HAP-1 (cell line): Measurements from ENCODE around the gene SLIT3.
A peak's percentile ranks its signal among the peaks of the same experiment; 100 is the strongest.

Experiments used
- DNase-seq, 2 experiments: peaks; one replicate each; pipeline ENCODE4 v3.0.0-alpha.2; 2016 to 2020; ENCODE audit warnings: low spot score in 2 of 2
- H3K27me3 ChIP-seq: fragments of 250-450 bp; sonication (Bioruptor Pico); 2 replicates; pipeline ENCODE4 v1.5.1; 2020; ENCODE audit warnings: low read depth, mild to moderate bottlenecking, moderate library complexity
- H3K36me3 ChIP-seq: fragments of 250-450 bp; sonication (Bioruptor Pico); replicated peaks from 2 replicates; pipeline ENCODE4 v1.5.1; 2020; ENCODE audit warnings: mild to moderate bottlenecking
- H3K4me1 ChIP-seq: fragments of 250-450 bp; sonication (Bioruptor Pico); 2 replicates; pipeline ENCODE4 v1.5.1; 2020; ENCODE audit warnings: mild to moderate bottlenecking
- H3K4me3 ChIP-seq: fragments of 250-450 bp; sonication (Bioruptor Pico); 2 replicates; pipeline ENCODE4 v1.5.1; 2020; ENCODE audit warnings: mild to moderate bottlenecking, moderate library complexity
- H3K9me3 ChIP-seq: fragments of 250-450 bp; sonication (Bioruptor Pico); 2 replicates; pipeline ENCODE4 v1.5.1; 2020; ENCODE audit warnings: mild to moderate bottlenecking, moderate library complexity
- in situ Hi-C: fragments of 300-500 bp; cut with MboI; formaldehyde crosslinking; loops from 3 replicates; pipeline ENCODE4 v1.14.3; 2020; ENCODE audit warnings: low sequenced_read_pairs, inconsistent platforms, mixed read lengths

Gene SLIT3

GRCh38 chr5:169273451-169273850 lies 27.5 kb downstream of the SLIT3 start:
- no peak for DNase-seq
- no peaks in the 10 kb centered on the region for H3K36me3 ChIP-seq
- no peaks in the 10 kb centered on the region for H3K9me3 ChIP-seq
- H3K4me3 ChIP-seq = no peak overlapping the region
- in situ Hi-C loops = no loop called here
- H3K4me1 ChIP-seq = no peaks in the 10 kb centered on the region
- no peaks in the 10 kb centered on the region for H3K27me3 ChIP-seq

GRCh38 chr5:169272731-169273427 lies 28.1 kb downstream of the SLIT3 start:
- Histone ChIP-seq H3K27me3 (no peaks in the 10 kb centered on the region), H3K9me3 (no peaks in the 10 kb centered on the region), H3K4me3 (no peak overlapping the region), H3K4me1 (no peaks in the 10 kb centered on the region), H3K36me3 (no peaks in the 10 kb centered on the region)
- in situ Hi-C loops = no loop called here
- no peak for DNase-seq

- no peaks in the 10 kb centered on the region for H3K27me3 ChIP-seq
- no peak overlapping the region for H3K4me3 ChIP-seq
- DNase-seq = no peak
- no peaks in the 10 kb centered on the region for H3K4me1 ChIP-seq
- H3K9me3 ChIP-seq = no peaks in the 10 kb centered on the region
- in situ Hi-C loops = no loop called here
- H3K36me3 ChIP-seq = no peaks in the 10 kb centered on the region
Measured at GRCh38 chr5:169272111-169272510, 28.8 kb downstream of the SLIT3 start.

- no peaks in the 10 kb centered on the region for H3K27me3 ChIP-seq
- H3K9me3 ChIP-seq = no peaks in the 10 kb centered on the region
- DNase-seq = no peak
- no peaks in the 10 kb centered on the region for H3K4me1 ChIP-seq
- no peak overlapping the region for H3K4me3 ChIP-seq
- in situ Hi-C loops = no loop called here
- no peaks in the 10 kb centered on the region for H3K36me3 ChIP-seq
Measured at GRCh38 chr5:169270827-169271226, 30.1 kb downstream of the SLIT3 start.

GRCh38 chr5:169268019-169268418 lies 32.9 kb downstream of the SLIT3 start:
- H3K36me3 ChIP-seq = no peaks in the 10 kb centered on the region
- no peaks in the 10 kb centered on the region for H3K4me1 ChIP-seq
- DNase-seq = no peak
- in situ Hi-C loops = no loop called here
- no peaks in the 10 kb centered on the region for H3K27me3 ChIP-seq
- H3K4me3 ChIP-seq = no peak overlapping the region
- no peaks in the 10 kb centered on the region for H3K9me3 ChIP-seq

GRCh38 chr5:169265888-169266287 lies 35.1 kb downstream of the SLIT3 start:
- Histone ChIP-seq H3K4me3 (no peak overlapping the region), H3K36me3 (no peaks in the 10 kb centered on the region), H3K9me3 (no peaks in the 10 kb centered on the region), H3K27me3 (no peaks in the 10 kb centered on the region), H3K4me1 (no peaks in the 10 kb centered on the region)
- peak; percentile 11 to 14 for DNase-seq
- in situ Hi-C loops = no loop called here

- in situ Hi-C loops = no loop called here
- H3K27me3 ChIP-seq = no peaks in the 10 kb centered on the region
- no peak overlapping the region for H3K4me3 ChIP-seq
- no peak for DNase-seq
- H3K4me1 ChIP-seq = no peaks in the 10 kb centered on the region
- no peaks in the 10 kb centered on the region for H3K36me3 ChIP-seq
- H3K9me3 ChIP-seq = no peaks in the 10 kb centered on the region
Measured at GRCh38 chr5:169263591-169263990, 37.3 kb downstream of the SLIT3 start.

- in situ Hi-C loops = no loop called here
- no peak for DNase-seq
- Histone ChIP-seq H3K4me1 (no peaks in the 10 kb centered on the region), H3K27me3 (no peaks in the 10 kb centered on the region), H3K9me3 (no peaks in the 10 kb centered on the region), H3K4me3 (no peak overlapping the region), H3K36me3 (no peaks in the 10 kb centered on the region)
Measured at GRCh38 chr5:169260896-169261569, 39.9 kb downstream of the SLIT3 start.

GRCh38 chr5:169258372-169259000 lies 42.5 kb downstream of the SLIT3 start:
- Histone ChIP-seq H3K9me3 (no peaks in the 10 kb centered on the region), H3K27me3 (no peaks in the 10 kb centered on the region), H3K4me1 (no peaks in the 10 kb centered on the region), H3K4me3 (no peak overlapping the region), H3K36me3 (no peaks in the 10 kb centered on the region)
- no peak for DNase-seq
- in situ Hi-C loops = no loop called here

- Histone ChIP-seq H3K27me3 (no peaks in the 10 kb centered on the region), H3K4me1 (no peaks in the 10 kb centered on the region), H3K4me3 (no peak overlapping the region), H3K36me3 (no peaks in the 10 kb centered on the region), H3K9me3 (no peaks in the 10 kb centered on the region)
- DNase-seq = no peak
- in situ Hi-C loops = no loop called here
Measured at GRCh38 chr5:169256191-169256590, 44.7 kb downstream of the SLIT3 start.

- Histone ChIP-seq H3K4me1 (no peaks in the 10 kb centered on the region), H3K27me3 (no peaks in the 10 kb centered on the region), H3K36me3 (no peaks in the 10 kb centered on the region), H3K4me3 (no peak overlapping the region), H3K9me3 (no peaks in the 10 kb centered on the region)
- no peak for DNase-seq
- in situ Hi-C loops = no loop called here
Measured at GRCh38 chr5:169253071-169253470, 47.9 kb downstream of the SLIT3 start.

- H3K9me3 ChIP-seq = no peaks in the 10 kb centered on the region
- no peak for DNase-seq
- H3K4me3 ChIP-seq = no peak overlapping the region
- H3K36me3 ChIP-seq = no peaks in the 10 kb centered on the region
- H3K27me3 ChIP-seq = no peaks in the 10 kb centered on the region
- H3K4me1 ChIP-seq = no peaks in the 10 kb centered on the region
- in situ Hi-C loops = no loop called here
Measured at GRCh38 chr5:169251333-169252084, 49.4 kb downstream of the SLIT3 start.

GRCh38 chr5:169250887-169251286 lies 50.1 kb downstream of the SLIT3 start:
- in situ Hi-C loops = no loop called here
- DNase-seq = no peak
- no peaks in the 10 kb centered on the region for H3K27me3 ChIP-seq
- no peaks in the 10 kb centered on the region for H3K9me3 ChIP-seq
- H3K36me3 ChIP-seq = no peaks in the 10 kb centered on the region
- H3K4me1 ChIP-seq = no peaks in the 10 kb centered on the region
- no peak overlapping the region for H3K4me3 ChIP-seq

- no peaks in the 10 kb centered on the region for H3K4me1 ChIP-seq
- in situ Hi-C loops = no loop called here
Measured at GRCh38 chr5:169248996-169249395, 51.9 kb downstream of the SLIT3 start.

More at GRCh38 chr5:169248996-169249395, 51.9 kb downstream of the SLIT3 start:
- no peaks in the 10 kb centered on the region for H3K9me3 ChIP-seq
- H3K36me3 ChIP-seq = no peaks in the 10 kb centered on the region
- H3K4me3 ChIP-seq = no peak overlapping the region
- H3K27me3 ChIP-seq = no peaks in the 10 kb centered on the region
- DNase-seq = no peak
